Measurements from ENCODE around the gene SYCE1L.

- no peak for TF ChIP-seq POLR2A (IDR thresholded peaks at IDR 0.05; ENCODE audit: low read depth, low read length)
- no peak for TF ChIP-seq TAF1 (IDR thresholded peaks at IDR 0.05; ENCODE audit: low read depth, low read length)
- 0 out of 2 replicates have a peak, but pooled peaks have one; percentile 33 for TF ChIP-seq POLR2AphosphoS5 (IDR thresholded peaks at IDR 0.05; ENCODE audit: low read depth, low read length)
Observed at GRCh38 chr16:77197747-77198146, 1.5 kb upstream of the SYCE1L start.
